RKO (cell line): ENCODE measurements around the gene TBCE.

ENCODE experiments used
- DNase-seq: peaks from one replicate; pipeline ENCODE4 v3.0.0-alpha.2; 2016; ENCODE audit warnings: low spot score

TBCE gene, protein sequence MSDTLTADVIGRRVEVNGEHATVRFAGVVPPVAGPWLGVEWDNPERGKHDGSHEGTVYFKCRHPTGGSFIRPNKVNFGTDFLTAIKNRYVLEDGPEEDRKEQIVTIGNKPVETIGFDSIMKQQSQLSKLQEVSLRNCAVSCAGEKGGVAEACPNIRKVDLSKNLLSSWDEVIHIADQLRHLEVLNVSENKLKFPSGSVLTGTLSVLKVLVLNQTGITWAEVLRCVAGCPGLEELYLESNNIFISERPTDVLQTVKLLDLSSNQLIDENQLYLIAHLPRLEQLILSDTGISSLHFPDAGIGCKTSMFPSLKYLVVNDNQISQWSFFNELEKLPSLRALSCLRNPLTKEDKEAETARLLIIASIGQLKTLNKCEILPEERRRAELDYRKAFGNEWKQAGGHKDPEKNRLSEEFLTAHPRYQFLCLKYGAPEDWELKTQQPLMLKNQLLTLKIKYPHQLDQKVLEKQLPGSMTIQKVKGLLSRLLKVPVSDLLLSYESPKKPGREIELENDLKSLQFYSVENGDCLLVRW

DNA sequence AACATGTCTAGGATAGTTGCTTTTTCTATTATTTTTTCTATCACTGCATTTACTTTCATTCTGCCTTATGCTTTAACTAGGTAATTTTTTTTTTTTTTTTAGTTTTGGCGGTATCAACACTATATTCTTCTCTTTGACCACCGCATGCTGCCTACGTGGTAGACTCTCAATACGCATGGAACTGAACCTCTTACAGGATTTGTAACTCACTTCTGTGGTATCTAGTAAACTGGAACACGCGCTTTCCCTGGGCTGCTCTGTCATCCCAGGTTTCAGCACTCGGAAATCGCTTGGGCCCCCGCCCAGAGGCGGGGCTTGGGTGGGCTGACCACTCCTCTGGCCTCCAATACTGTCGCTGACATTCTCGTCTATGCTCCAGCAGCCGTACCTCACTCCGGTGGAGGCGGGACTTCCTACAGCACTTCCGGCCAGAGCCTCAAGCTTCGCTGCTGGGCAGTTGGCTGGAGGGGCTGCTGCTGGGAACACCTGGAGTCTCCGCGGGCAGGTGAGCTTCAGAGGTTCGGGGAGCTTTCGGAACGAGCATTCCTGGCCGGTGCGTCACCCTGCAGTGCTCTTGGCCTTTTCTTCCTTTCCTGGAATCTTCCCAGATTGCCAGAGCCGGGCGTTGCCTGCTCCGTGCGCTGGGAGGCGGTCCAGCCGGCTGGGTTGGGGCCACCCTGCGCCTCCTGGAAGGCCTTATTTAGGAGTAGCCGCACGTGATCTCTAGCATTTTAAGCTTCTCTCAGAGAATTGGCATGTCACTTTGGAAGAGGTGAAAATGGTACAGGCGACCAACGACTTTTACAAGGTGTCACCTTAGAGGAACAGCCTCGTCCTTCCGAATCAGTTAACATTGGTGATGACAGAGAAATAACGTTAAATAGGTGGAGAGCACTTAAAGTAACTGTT lies at the start of gene TBCE:
TSS of gene TBCE (plus strand) at position 428 of the 909 bp plus-strand sequence. CDS start 12,623 bp downstream, outside the sequence.
- peak; percentile 98 for DNase-seq

DNA sequence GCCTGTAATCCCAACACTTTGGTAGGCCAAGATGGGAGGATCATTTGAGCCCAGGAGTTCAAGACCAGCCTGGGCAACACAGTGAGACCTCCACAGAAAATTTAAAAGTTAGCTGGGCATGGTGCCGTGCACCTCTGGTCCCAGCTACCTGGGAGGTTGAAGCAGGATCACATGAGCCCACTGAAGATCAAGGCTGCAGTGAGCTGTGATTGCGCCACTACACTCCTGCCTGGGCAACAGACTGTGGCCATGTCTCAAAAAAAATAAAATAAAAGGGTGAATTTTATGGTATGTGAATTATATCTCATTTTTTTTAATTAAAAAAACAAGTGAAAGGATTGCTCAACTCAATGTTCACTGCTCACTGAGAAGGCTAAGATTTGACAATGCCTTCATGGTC lies 48.0 kb upstream of the TBCE start:
- no peak for DNase-seq

DNA sequence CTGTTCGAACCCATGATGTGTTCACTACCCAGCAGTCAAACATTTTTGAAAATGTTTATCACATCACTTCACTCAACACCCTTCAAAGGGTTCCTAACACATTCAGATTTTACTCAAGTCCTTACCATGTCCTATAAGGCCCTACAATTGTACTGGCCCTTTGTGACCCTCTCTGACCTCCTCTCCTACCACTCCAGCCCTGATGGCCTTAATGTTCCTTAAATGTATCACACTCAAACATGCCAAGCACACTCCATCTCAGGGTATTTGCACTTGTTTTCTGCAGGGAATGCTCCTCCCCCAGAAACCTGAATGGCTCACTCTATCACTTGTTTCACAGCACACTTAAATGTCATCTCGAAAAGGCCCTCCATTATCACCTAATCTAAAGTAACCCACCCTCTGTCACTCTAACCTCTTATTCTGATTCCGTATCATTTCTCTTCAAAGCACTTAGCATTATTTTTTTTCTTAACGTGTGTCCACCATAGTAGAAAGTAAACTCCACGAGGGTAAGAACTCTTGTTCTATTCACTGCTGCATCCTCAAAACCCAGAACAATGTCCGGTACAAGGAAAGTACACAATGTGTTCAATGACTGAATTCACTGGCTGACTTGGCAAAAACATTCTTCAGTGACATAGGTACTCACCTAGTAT lies 46.6 kb upstream of the TBCE start:
- DNase-seq = no peak

DNA sequence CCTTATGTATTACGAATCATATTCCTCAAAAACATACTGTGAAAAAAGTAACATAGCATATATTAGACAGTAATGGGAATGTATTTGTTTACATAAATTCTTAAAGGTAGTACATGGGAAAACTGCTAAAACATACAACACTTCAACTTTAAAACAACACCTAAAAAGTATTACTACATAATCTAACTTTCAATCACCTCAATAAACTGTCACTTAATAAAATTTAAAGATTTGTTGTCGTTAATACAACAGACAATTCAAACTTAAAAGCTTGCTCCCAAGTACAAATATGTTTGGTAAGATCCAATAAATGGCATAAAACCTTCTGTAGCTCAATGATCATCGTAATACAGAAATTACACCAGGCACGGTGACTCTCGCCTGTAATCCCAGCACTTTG lies 42.9 kb upstream of the TBCE start:
- DNase-seq = no peak

DNA sequence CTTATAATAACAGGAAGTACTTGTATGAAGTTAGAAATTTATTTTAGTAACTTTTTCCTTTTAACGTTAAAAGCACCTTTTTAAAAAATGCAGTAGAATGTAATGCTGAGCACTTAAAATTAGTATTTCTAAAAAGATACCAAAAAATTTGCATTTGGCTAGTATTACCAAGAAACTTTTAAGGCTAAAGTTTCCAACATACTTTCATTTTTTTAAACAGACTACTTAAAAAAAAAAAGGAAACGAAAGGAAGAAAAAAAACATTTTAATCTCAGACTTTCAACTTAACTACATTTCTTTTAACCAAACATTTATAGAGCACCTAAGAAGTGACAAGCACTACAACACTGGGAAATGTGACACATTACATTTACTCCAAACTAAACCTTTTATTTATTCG lies 42.1 kb upstream of the TBCE start:
- no peak for DNase-seq

DNA sequence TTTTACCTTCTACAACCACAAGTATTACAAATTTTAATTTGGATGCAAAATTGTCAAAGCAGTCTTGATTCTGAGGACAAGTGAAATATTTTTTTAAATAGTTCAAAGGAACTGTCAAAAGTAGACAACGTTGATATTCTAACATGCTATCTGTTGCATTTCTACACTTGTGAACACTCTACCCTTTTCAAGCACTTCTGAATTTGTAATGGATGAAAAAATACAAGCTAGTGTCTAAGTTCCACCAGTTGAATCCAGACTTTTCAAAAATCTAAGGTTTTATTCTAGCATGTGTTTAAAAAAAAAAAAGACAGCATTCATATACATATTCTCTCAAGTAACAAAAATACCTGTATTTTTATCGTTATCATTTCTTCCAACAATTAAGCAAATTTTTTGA lies 41.4 kb upstream of the TBCE start:
- DNase-seq = no peak

DNA sequence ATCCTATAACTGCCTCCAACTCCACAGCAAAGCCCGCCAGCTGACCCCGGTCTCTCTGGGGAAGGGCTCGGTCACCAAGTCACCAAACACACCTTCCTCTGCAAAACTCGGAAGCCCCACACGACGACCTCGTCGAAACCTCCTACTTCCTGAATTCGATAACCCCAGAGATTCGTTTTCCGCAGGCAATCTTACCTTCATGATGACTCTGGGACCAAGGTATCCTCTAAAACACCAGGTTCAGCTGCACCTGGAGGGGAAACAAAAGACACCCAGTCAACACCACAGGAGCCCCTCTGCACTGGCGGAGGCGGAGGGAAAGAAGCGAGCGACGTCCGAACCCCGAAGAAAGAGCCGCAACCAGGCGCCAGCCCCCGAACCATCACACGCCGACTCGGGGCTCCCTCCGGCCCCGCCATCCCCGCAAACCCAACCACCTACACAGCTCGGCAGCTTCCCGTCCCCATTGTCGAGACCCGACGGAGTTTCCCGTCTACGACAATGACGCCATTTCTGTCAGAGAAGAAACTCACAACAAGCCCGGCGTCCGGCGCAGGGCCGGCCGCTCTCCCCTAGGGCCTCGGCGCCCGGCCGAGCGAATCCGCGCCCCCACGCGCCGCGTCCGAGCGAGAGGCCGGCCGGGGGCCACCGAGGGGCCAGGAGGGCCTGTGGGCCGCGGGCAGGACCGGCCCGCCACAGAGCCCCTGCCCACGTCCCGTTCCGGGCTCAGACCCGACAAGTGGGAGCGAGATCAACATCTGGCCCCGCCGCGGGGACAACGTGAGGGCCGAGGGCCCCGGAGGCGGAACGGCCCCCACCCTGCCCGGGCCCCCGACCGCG lies 40.3 kb upstream of the TBCE start:
- DNase-seq = peak; percentile 78

DNA sequence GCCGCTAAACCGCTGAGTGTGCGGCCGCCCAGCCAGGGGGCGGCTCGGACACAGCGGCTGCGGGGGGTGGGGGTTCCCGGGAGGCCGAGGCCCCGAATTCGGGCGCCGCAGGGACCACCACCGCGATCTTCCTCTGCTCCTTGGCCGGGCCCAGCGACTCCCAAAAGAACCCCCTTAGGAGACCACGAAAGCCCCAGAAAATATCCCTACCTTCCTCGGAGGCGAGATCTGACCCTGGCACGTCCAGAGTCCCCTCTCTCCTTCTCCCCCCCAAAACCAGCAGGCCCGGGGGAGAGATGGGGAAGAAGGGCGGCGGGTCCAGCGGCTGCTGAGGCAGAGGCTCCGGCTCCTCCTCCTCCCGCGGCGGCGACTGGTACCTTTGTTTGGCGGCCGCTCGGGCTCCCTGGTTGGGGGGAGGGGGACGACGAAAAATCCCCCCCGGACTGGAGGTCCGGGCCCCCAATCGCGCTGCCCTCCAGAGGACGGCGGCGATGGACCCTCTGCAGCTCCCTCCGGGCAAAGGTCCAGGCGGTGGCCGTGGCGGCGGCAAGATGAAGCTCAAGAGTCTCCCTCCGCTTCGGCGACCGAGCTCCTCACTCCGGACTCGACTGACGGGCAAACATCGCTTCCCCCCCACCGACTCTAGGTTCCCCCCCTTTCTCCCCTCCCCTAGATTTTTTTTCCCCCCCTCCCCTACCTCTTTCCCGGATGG lies 39.5 kb upstream of the TBCE start, which contains the start of gene ARID4B:
TSS of gene ARID4B (minus strand) at position 621 of the 712 bp plus-strand sequence. CDS start 1,260 bp downstream, outside the sequence.
- DNase-seq = no peak

DNA sequence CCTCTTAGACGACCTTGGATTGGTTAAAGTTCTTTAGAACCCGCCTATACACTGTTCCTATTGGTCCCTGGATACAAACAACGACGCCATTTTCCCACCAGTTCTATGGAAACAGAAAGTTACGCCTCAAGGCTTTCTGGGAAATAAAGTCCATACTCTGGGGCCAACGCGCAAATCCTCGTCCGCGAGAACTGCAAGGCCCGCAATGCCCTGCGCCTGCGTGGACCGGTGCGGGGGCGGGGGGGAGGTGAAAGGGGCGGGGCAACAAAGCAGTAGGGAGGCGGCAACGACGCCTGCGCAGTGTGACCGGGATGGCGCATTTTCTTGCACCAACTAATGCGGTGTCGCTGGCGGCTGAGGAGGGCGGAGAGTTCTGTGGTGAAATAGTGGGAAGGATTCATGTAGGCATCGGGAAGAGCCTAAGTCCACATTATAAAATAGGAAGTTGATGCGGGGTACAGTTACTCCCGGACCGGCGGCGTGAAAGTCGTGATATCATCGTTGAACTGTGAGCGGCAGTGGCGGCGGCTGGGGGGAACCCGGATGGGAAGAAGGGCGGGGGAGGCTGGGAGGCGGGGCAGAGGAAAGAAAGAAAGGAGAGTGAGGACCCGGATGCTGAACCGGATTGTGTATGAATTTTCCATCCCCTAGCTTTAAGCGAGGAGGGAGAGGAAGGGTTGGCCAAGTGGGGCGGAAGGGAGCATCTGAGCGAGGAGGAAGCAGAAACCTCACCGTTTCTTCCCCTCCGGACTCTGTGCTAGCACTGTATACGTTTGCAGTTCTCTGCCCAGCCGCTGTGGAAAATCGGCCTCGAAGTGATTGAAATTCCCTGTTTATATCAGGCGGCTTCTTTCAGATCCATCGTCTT lies 38.7 kb upstream of the TBCE start, which contains the start of gene GGPS1:
TSS of gene GGPS1 (plus strand) at position 300 of the 868 bp plus-strand sequence. CDS start 6,695 bp downstream, outside the sequence.
- peak; percentile 100 for DNase-seq

DNA sequence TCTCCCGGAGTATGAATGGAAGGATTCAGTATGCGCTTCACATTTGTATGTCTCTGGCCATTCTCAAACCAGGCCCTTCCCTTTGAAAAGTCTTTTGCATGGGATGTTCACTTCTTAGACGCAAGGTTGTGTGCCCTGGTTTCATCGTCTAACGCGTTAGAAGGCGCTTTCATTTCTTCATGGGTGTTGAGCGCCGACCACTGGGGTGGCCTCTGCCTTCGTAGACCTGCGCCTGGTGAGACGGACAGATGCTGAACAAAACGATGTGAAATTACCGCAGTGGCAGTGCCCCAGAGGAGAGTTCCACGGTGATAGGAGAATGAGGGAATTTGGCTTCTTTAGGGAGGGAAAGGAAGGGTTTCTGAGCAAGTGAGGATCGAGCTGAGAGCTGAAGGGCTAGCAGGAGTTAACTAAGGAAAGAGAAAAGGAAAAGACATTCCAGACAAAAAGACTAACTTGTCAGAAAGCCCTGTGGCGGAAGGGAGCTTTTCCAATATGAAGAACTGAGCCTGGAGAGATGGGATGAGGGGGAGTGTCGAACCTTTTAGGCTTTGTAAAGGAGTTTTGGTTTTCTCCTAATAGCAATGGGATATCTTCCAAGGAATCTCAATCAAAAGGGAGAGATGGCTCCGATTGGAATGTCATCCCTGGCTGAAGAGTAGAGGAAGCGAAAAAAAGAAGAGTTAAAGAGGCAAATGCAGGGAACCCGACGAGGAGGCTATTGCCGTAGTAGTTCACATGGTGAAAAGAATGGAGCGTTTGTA lies 37.9 kb upstream of the TBCE start:
- peak; percentile 64 for DNase-seq

DNA sequence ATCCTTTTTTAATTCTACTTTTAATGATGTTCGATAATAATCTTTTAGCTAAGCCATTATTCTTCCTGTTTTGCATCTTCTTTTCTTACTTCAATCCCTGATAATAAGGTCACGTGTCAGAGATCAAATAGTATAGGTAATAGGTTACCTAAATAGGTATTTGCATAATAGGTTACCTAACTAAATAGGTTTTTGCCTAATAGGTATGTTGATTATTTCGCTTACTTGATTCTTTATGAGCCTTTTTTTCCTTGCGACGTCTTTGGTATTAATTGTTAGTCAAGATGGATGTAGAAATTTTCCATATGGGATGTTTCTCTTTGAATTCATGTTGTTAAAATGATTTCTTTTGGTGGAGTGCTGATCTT lies 36.3 kb upstream of the TBCE start:
- no peak for DNase-seq

DNA sequence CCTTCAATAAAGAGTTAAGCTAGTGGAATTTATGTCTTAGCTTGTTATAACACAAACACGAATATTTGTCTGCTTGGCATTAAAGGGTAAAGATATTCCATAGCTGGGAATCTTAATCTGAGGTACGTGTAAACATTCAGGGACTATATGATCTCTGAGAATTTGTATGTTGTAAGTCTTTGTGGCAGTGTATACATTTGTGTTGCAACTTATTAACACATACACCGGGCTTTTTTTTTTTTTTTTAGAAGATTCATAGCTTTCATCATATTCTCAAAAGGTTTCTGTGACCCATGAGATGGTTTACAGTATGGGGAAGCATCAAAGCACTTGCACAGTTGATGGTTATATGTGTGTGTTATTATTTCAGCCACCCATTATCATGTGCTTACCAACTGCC lies 35.8 kb upstream of the TBCE start:
- no peak for DNase-seq

DNA sequence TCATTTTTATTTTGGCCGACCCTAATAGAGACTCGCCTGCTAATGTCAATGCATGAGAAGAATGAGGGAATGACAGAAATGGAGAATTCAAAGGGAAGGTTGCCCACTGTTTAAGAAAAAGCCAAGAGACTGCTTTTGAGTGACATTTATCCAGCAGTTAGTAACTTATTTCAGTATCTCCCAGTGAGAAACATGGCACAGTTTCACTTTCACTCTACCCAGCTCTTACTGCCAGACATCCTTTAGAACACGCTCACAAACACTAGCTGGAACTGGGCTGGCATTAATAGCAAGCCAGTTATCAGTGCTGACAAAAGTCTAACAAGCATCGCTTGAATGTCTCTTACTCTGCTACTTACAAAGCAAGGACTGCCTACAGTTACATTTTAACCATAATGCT lies 30.3 kb upstream of the TBCE start:
- no peak for DNase-seq

DNA sequence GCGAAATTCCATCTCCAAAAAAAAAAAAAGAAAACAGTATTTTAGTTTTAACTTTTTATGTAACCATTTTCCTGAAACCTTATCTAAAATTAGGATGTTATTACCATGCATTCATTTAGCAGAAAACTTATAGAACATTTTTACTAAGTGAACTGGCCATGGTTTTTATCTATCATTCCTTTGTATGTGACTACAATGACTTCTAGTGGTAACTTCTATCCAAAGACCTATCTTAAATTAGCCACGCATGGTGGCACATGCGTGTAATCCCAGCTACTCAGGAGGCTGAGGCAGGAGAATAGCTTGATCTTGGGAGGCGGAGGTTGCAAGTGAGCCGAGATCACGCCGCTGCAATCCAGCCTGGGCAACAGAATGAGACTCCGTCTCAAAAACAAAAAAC lies 27.5 kb upstream of the TBCE start:
- DNase-seq = no peak

DNA sequence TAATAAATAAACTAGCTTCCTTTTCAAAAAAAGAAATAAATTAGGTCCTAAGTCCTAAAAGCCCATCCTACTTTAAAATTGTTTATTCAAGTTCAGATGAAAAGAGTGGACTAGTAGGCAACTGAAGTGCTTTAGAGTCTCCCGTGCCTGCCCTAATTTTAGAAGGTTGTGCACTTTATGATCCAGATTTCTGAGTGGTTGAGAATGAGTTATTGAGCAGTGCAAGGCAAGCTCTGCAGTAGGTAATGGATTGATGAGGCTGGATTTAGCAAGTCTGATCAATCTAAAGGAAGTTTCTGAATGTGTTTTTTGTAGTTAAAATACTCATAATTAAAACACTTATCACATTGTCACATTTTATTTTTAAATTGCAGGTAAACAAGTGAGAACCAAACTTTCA lies 25.9 kb upstream of the TBCE start:
- no peak for DNase-seq

DNA sequence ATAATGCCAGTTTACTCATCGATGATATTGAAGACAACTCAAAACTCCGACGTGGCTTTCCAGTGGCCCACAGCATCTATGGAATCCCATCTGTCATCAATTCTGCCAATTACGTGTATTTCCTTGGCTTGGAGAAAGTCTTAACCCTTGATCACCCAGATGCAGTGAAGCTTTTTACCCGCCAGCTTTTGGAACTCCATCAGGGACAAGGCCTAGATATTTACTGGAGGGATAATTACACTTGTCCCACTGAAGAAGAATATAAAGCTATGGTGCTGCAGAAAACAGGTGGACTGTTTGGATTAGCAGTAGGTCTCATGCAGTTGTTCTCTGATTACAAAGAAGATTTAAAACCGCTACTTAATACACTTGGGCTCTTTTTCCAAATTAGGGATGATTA lies 25.2 kb upstream of the TBCE start:
- no peak for DNase-seq

DNA sequence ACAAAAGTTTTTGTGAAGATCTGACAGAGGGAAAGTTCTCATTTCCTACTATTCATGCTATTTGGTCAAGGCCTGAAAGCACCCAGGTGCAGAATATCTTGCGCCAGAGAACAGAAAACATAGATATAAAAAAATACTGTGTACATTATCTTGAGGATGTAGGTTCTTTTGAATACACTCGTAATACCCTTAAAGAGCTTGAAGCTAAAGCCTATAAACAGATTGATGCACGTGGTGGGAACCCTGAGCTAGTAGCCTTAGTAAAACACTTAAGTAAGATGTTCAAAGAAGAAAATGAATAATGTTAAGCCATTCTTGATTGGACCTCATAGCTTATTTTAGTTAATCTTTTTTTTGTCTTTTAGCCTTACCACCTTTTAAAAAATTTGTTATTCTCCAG lies 24.8 kb upstream of the TBCE start:
- no peak for DNase-seq

DNA sequence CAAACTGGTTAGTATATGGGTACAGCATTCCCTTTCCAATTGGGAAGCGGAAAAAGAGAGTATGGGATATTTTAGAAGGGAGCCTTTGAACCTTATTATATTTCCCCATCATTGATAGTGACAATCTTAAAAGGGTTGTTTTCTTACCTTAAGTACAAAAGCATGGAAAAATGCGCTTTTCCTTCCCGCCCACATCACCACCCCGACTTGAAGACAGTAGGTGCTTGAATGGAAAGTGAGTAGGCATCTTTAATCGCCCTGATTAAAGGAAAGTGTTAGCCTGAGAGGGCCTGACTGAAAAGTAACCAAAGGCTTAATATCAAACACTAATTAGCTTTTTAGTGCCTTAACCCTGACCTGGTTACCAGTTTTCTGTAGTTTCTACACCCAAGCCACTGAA lies 23.5 kb upstream of the TBCE start:
- no peak for DNase-seq

DNA sequence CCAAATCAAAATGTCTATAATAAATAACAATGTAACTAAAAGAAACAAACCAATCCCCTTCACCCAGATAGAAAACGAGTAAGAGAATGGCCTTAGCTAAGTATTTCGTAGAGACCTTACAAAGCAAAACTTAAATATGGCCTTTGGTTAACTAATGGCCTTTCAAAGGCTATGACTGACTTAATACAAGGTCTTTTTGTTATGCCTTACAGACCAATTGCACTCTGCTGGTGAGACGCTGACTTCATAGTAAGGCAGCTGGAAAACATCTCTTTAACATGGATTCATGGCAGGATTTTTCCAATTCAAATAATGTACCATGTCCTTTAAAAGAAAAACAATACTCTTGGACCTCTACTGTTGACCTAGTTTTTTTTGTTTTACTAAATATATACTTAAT lies 15.8 kb upstream of the TBCE start:
- no peak for DNase-seq
